HTERT RPE-1 (cell line): ENCODE data around the gene EXOC4.
"Not testable (repeated sequence)": the region's sequence is repeated elsewhere in the genome, so short reads cannot be mapped to it uniquely, and the experiment has no call there.

ENCODE experiments used
- in situ Hi-C: fragments of 300-500 bp; cut with MboI; formaldehyde crosslinking; loops from 4 replicates; pipeline ENCODE4 v1.14.3; 2020; ENCODE audit warnings: low sequenced_read_pairs

EXOC4 gene

GRCh38 chr7:133252858-133253518 lies at the start of gene EXOC4:
Gene EXOC4, plus strand, starts transcription at chr7:133253078.
- in situ Hi-C loops = no loop called here

GRCh38 chr7:133203490-133203889 lies 49.4 kb upstream of the EXOC4 start:
- in situ Hi-C loops = no loop called here

GRCh38 chr7:133207687-133208086 lies 45.2 kb upstream of the EXOC4 start:
- in situ Hi-C loops = no loop called here

- in situ Hi-C loops = not testable (repeated sequence)
These were observed 42.1 kb upstream of the EXOC4 start for GRCh38 chr7:133210817-133211216.

GRCh38 chr7:133213772-133214171 lies 39.1 kb upstream of the EXOC4 start:
- in situ Hi-C loops = not testable (repeated sequence)

GRCh38 chr7:133217773-133218172 lies 35.1 kb upstream of the EXOC4 start:
- in situ Hi-C loops = no loop called here

- in situ Hi-C loops = no loop called here
These were observed 22.2 kb upstream of the EXOC4 start for GRCh38 chr7:133230591-133231194.

- in situ Hi-C loops = no loop called here
These were observed 19.7 kb upstream of the EXOC4 start for GRCh38 chr7:133233142-133233541.

GRCh38 chr7:133234961-133235875 lies 17.7 kb upstream of the EXOC4 start:
- in situ Hi-C loops = no loop called here

GRCh38 chr7:133237545-133237944 lies 15.3 kb upstream of the EXOC4 start:
- in situ Hi-C loops = no loop called here

GRCh38 chr7:133240302-133240701 lies 12.6 kb upstream of the EXOC4 start:
- in situ Hi-C loops = no loop called here

- in situ Hi-C loops = no loop called here
These were observed 6.3 kb upstream of the EXOC4 start for GRCh38 chr7:133246558-133246957.

- in situ Hi-C loops = no loop called here
These were observed 4.0 kb upstream of the EXOC4 start for GRCh38 chr7:133248901-133249300.

GRCh38 chr7:133252506-133252857 lies 396 bp upstream of the EXOC4 start:
- in situ Hi-C loops = no loop called here

- in situ Hi-C loops = no loop called here
These were observed 619 bp downstream of the EXOC4 start for GRCh38 chr7:133253519-133253875.

- in situ Hi-C loops = no loop called here
These were observed 2.6 kb downstream of the EXOC4 start for GRCh38 chr7:133255486-133255885.

GRCh38 chr7:133258174-133258573 lies 5.3 kb downstream of the EXOC4 start:
- in situ Hi-C loops = no loop called here

GRCh38 chr7:133265821-133266220 lies 12.9 kb downstream of the EXOC4 start:
- in situ Hi-C loops = no loop called here

- in situ Hi-C loops = no loop called here
These were observed 15.5 kb downstream of the EXOC4 start for GRCh38 chr7:133268355-133268754.

GRCh38 chr7:133272336-133272735 lies 19.5 kb downstream of the EXOC4 start:
- in situ Hi-C loops = no loop called here

GRCh38 chr7:133273227-133273626 lies 20.3 kb downstream of the EXOC4 start:
- in situ Hi-C loops = no loop called here

- in situ Hi-C loops = no loop called here
These were observed 21.4 kb downstream of the EXOC4 start for GRCh38 chr7:133274265-133274664.
